Measurements from ENCODE around the gene ETV5. TPM values are rescaled to one million over a fixed set of nuclear protein-coding genes. Genes with fewer than 3 reads are reported as not detected.

ETV5 gene
- total RNA-seq, 1 donor from 2014 or later, result 54.1 TPM

- Mint-ChIP-seq H3K9me3 (ENCODE audit: low read depth) (no peaks in the 10 kb centered on the region), H3K4me1 (ENCODE audit: low read depth) (peaks cover 13% of the 10 kb centered on the region), H3K36me3 (ENCODE audit: insufficient read depth) (no peaks in the 10 kb centered on the region), H3K27me3 (peaks cover 16% of the 10 kb centered on the region), H3K27ac (no peak overlapping the region), H3K4me3 (ENCODE audit: low read depth) (no peak overlapping the region)
- DNase-seq (ENCODE audit: low spot score, unreplicated experiment), result no peak
- TF ChIP-seq CTCF (IDR thresholded peaks at IDR 0.05; ENCODE audit: unreplicated experiment), result no peak
These were observed 8.7 kb upstream of the ETV5 start for GRCh38 chr3:186117521-186118134.

GRCh38 chr3:186115239-186115996 is 6.5 kb upstream of the ETV5 start:
- Mint-ChIP-seq H3K4me3 (ENCODE audit: low read depth) (no peak overlapping the region), H3K36me3 (ENCODE audit: insufficient read depth) (no peaks in the 10 kb centered on the region), H3K9me3 (ENCODE audit: low read depth) (no peaks in the 10 kb centered on the region), H3K4me1 (ENCODE audit: low read depth) (peaks cover 22% of the 10 kb centered on the region), H3K27me3 (peaks cover 28% of the 10 kb centered on the region), H3K27ac (no peak overlapping the region)
- no peak for DNase-seq (ENCODE audit: low spot score, unreplicated experiment)
- no peak for TF ChIP-seq CTCF (IDR thresholded peaks at IDR 0.05; ENCODE audit: unreplicated experiment)

GRCh38 chr3:186110975-186111974 is 2.4 kb upstream of the ETV5 start:
- no peak for TF ChIP-seq CTCF (IDR thresholded peaks at IDR 0.05; ENCODE audit: unreplicated experiment)
- H3K27ac Mint-ChIP-seq, result peak overlapping the region; percentile 98
- DNase-seq (ENCODE audit: low spot score, unreplicated experiment), result no peak
- peaks cover 28% of the 10 kb centered on the region for H3K27me3 Mint-ChIP-seq
- no peaks in the 10 kb centered on the region for H3K36me3 Mint-ChIP-seq (ENCODE audit: insufficient read depth)
- peak overlapping the region; percentile 55 for H3K4me3 Mint-ChIP-seq (ENCODE audit: low read depth)
- H3K4me1 Mint-ChIP-seq (ENCODE audit: low read depth), result peaks cover 31% of the 10 kb centered on the region
- no peaks in the 10 kb centered on the region for H3K9me3 Mint-ChIP-seq (ENCODE audit: low read depth)

GRCh38 chr3:186109897-186110803 is 1.3 kb upstream of the ETV5 start:
- Mint-ChIP-seq H3K4me1 (ENCODE audit: low read depth) (peaks cover 36% of the 10 kb centered on the region), H3K36me3 (ENCODE audit: insufficient read depth) (peaks cover 2% of the 10 kb centered on the region)

More at GRCh38 chr3:186109897-186110803, 1.3 kb upstream of the ETV5 start:
- peak overlapping the region; percentile 98 for H3K27ac Mint-ChIP-seq
- H3K9me3 Mint-ChIP-seq (ENCODE audit: low read depth), result no peaks in the 10 kb centered on the region
- DNase-seq (ENCODE audit: low spot score, unreplicated experiment), result no peak
- peaks cover 21% of the 10 kb centered on the region for H3K27me3 Mint-ChIP-seq
- peak overlapping the region; percentile 81 for H3K4me3 Mint-ChIP-seq (ENCODE audit: low read depth)
- no peak for TF ChIP-seq CTCF (IDR thresholded peaks at IDR 0.05; ENCODE audit: unreplicated experiment)
